Natural killer cell (primary cell): ENCODE results near the gene SOS1. TPM values are rescaled to one million over a fixed set of nuclear protein-coding genes. Genes with fewer than 3 reads are reported as not detected.

Source experiments
- ATAC-seq, 3 donors: fragments of 150-1000 bp in 2 of 3; fragments of 200-7000 bp in 1 of 3; cut with Tn5 transposase; 1 replicate in 1 of 3; 2 replicates in 2 of 3; pipeline ENCODE4 v1.10.0; 2021; ENCODE audit warnings: mild to moderate bottlenecking in 2 of 3, moderate library complexity in 2 of 3
- DNase-seq, 2 donors: peaks; one replicate each; pipeline versions ENCODE4 v3.0.0 to v3.0.0-alpha.2; 2013 to 2021; ENCODE audit warnings: mixed read lengths in 1 of 2
- H3K27ac ChIP-seq: one replicate; pipeline ENCODE4 v1.5.1; 2013; ENCODE audit warnings: mild to moderate bottlenecking, low read length
- H3K27me3 ChIP-seq: one replicate; pipeline ENCODE4 v1.6.1; 2013; ENCODE audit warnings: low read length; ENCODE audit not compliant: control insufficient read depth, insufficient read depth
- H3K36me3 ChIP-seq: one replicate; pipeline ENCODE4 v1.6.1; 2013; ENCODE audit warnings: low read length; ENCODE audit not compliant: control insufficient read depth, insufficient read depth
- H3K4me1 ChIP-seq: one replicate; pipeline ENCODE4 v1.6.1; 2013; ENCODE audit warnings: low read length; ENCODE audit not compliant: control insufficient read depth, insufficient read depth
- H3K4me3 ChIP-seq: one replicate; pipeline ENCODE4 v1.5.1; 2013; ENCODE audit warnings: low read length
- H3K9me3 ChIP-seq: one replicate; pipeline ENCODE4 v1.6.1; 2013; ENCODE audit warnings: low read length; ENCODE audit not compliant: control insufficient read depth, insufficient read depth
- H3K27ac Mint-ChIP-seq, 2 donors: one replicate each; pipeline ENCODE4 v1.8.0; 2022; ENCODE audit warnings: mild to moderate bottlenecking in 2 of 2, mixed read lengths in 2 of 2, moderate library complexity in 1 of 2
- H3K27me3 Mint-ChIP-seq, 2 donors: one replicate each; pipeline ENCODE4 v1.8.0; 2022; ENCODE audit warnings: low read depth in 2 of 2, mixed read lengths in 2 of 2
- H3K36me3 Mint-ChIP-seq: one replicate; pipeline ENCODE4 v1.8.0; 2022; ENCODE audit warnings: mixed read lengths
- H3K4me1 Mint-ChIP-seq, 2 donors: one replicate each; pipeline ENCODE4 v1.8.0; 2022; ENCODE audit warnings: mixed read lengths in 2 of 2
- H3K4me3 Mint-ChIP-seq: one replicate; pipeline ENCODE4 v1.8.0; 2022; ENCODE audit warnings: mild to moderate bottlenecking, moderate library complexity, mixed read lengths
- H3K9me3 Mint-ChIP-seq, 2 donors: one replicate each; pipeline ENCODE4 v1.8.0; 2022; ENCODE audit warnings: mixed read lengths in 2 of 2
- CTCF ChIP-seq: fragments of 200-600 bp; IDR thresholded peaks from one replicate; pipeline ENCODE4 v1.8.0; 2022; ENCODE audit warnings: antibody characterized with exemption
- WGBS: methylation state at CpG from one replicate; pipeline ENCODE4 v1.1.7; 2013; ENCODE audit warnings: missing lambda C conversion rate; ENCODE audit not compliant: insufficient coverage; 5-methylcytosine and 5-hydroxymethylcytosine counted together
- intact Hi-C: fragments of 100-400 bp; cut with micrococcal nuclease; formaldehyde crosslinking; loops from one replicate; pipeline ENCODE4 v1.14.2; 2022
- total RNA-seq, 4 donors: library from RNA; stranded (reverse); fragments of 120-200 nt in 1 of 4; gene quantifications; one replicate each; pipeline versions ENCODE4 v1.2.3 to v1.2.4, GENCODE V29; 2013 to 2022

The SOS1 gene
- total RNA-seq, 3 donors from 2014 or later (not counting 1 experiment from before 2014, with no cell fraction given): 32.6 to 73.9 (median 52.7) TPM

- no CpG with 5 or more reads among the region's 1 CpG for WGBS
- Mint-ChIP-seq H3K27me3 (no peaks in the 10 kb centered on the region), H3K27ac (no peak overlapping the region), H3K4me3 (no peak overlapping the region), H3K4me1 (no peaks in the 10 kb centered on the region), H3K9me3 (no peaks in the 10 kb centered on the region), H3K36me3 (peaks cover 19% of the 10 kb centered on the region)
- H3K9me3 ChIP-seq: no peaks in the 10 kb centered on the region
- intact Hi-C loops: no loop called here
- peaks cover 35% of the 10 kb centered on the region for H3K36me3 ChIP-seq
- ATAC-seq: no peak
- H3K4me1 ChIP-seq: no peaks in the 10 kb centered on the region
- DNase-seq: no peak
- no peak for TF ChIP-seq CTCF
- no peak overlapping the region for H3K4me3 ChIP-seq
- no peaks in the 10 kb centered on the region for H3K27me3 ChIP-seq
- H3K27ac ChIP-seq: no peak overlapping the region
Observed at GRCh38 chr2:39050109-39050508, 70.7 kb downstream of the SOS1 start.

GRCh38 chr2:39039072-39039471, 81.8 kb downstream of the SOS1 start:
- H3K4me3 Mint-ChIP-seq: no peak overlapping the region
- 95% methylated on average over 2 of the region's 2 CpGs for WGBS

GRCh38 chr2:39033980-39034379, 86.9 kb downstream of the SOS1 start:
- no peaks in the 10 kb centered on the region for H3K36me3 Mint-ChIP-seq
- Histone ChIP-seq H3K36me3 (peaks cover 18% of the 10 kb centered on the region), H3K27me3 (no peaks in the 10 kb centered on the region), H3K27ac (no peak overlapping the region), H3K4me1 (no peaks in the 10 kb centered on the region), H3K9me3 (no peaks in the 10 kb centered on the region), H3K4me3 (no peak overlapping the region)
- ATAC-seq (no peak), DNase-seq (no peak)
- no peak for TF ChIP-seq CTCF
- no peaks in the 10 kb centered on the region for H3K9me3 Mint-ChIP-seq
- no peaks in the 10 kb centered on the region for H3K4me1 Mint-ChIP-seq
- H3K27me3 Mint-ChIP-seq: no peaks in the 10 kb centered on the region
- intact Hi-C loops: no loop called here
- H3K27ac Mint-ChIP-seq: no peak overlapping the region
- no peak overlapping the region for H3K4me3 Mint-ChIP-seq

More at GRCh38 chr2:39039072-39039471, 81.8 kb downstream of the SOS1 start:
- Histone ChIP-seq H3K4me1 (no peaks in the 10 kb centered on the region), H3K27ac (no peak overlapping the region), H3K36me3 (peaks cover 4% of the 10 kb centered on the region), H3K9me3 (no peaks in the 10 kb centered on the region), H3K27me3 (no peaks in the 10 kb centered on the region), H3K4me3 (no peak overlapping the region)
- TF ChIP-seq CTCF: no peak
- no peak overlapping the region for H3K27ac Mint-ChIP-seq
- H3K27me3 Mint-ChIP-seq: no peaks in the 10 kb centered on the region
- intact Hi-C loops: no loop called here
- H3K36me3 Mint-ChIP-seq: no peaks in the 10 kb centered on the region
- no peaks in the 10 kb centered on the region for H3K9me3 Mint-ChIP-seq
- ATAC-seq: no peak
- no peak for DNase-seq
- no peaks in the 10 kb centered on the region for H3K4me1 Mint-ChIP-seq

- H3K36me3 Mint-ChIP-seq: peaks cover 8% of the 10 kb centered on the region
- Histone ChIP-seq H3K36me3 (peaks cover 26% of the 10 kb centered on the region), H3K27ac (no peak overlapping the region), H3K4me1 (no peaks in the 10 kb centered on the region), H3K9me3 (no peaks in the 10 kb centered on the region), H3K27me3 (no peaks in the 10 kb centered on the region), H3K4me3 (no peak overlapping the region)
- no peak for DNase-seq
- no peak for ATAC-seq
- intact Hi-C loops: no loop called here
- no peak for TF ChIP-seq CTCF
- no peaks in the 10 kb centered on the region for H3K9me3 Mint-ChIP-seq
- no peaks in the 10 kb centered on the region for H3K27me3 Mint-ChIP-seq
- H3K4me1 Mint-ChIP-seq: no peaks in the 10 kb centered on the region
- H3K4me3 Mint-ChIP-seq: no peak overlapping the region
- H3K27ac Mint-ChIP-seq: no peak overlapping the region
Observed at GRCh38 chr2:39027421-39027820, 93.4 kb downstream of the SOS1 start.
